Esophagus (tissue), 2 donors: ENCODE results near the gene OLFML2B. TPM values are rescaled to one million over a fixed set of nuclear protein-coding genes. Genes with fewer than 3 reads are reported as not detected.
"Not testable (repeated sequence)": the region's sequence is repeated elsewhere in the genome, so short reads cannot be mapped to it uniquely, and the experiment has no call there.

ENCODE experiments used
- H3K27ac ChIP-seq, 2 donors: one replicate each; pipeline ENCODE4 v1.5.1; 2013; ENCODE audit warnings: low read depth in 2 of 2, mild to moderate bottlenecking in 2 of 2, inconsistent platforms in 1 of 2, low read length in 1 of 2, moderate library complexity in 1 of 2
- H3K27me3 ChIP-seq, 2 donors: one replicate each; pipeline ENCODE4 v1.6.1; 2013; ENCODE audit warnings: low read length in 2 of 2, control low read depth in 1 of 2, mild to moderate bottlenecking in 1 of 2; ENCODE audit not compliant: insufficient read depth in 2 of 2, control insufficient read depth in 1 of 2
- H3K36me3 ChIP-seq, 2 donors: one replicate each; pipeline ENCODE4 v1.6.1; 2013; ENCODE audit warnings: low read length in 1 of 2; ENCODE audit not compliant: control insufficient read depth in 2 of 2, insufficient read depth in 2 of 2
- H3K4me1 ChIP-seq, 2 donors: one replicate each; pipeline ENCODE4 v1.6.1; 2013; ENCODE audit warnings: low read length in 1 of 2; ENCODE audit not compliant: control insufficient read depth in 2 of 2, insufficient read depth in 2 of 2
- H3K4me3 ChIP-seq, 2 donors: one replicate each; pipeline ENCODE4 v1.5.1; 2013; ENCODE audit warnings: low read length in 2 of 2, mild to moderate bottlenecking in 2 of 2, low read depth in 1 of 2, moderate library complexity in 1 of 2
- H3K9me3 ChIP-seq, 2 donors: one replicate each; pipeline ENCODE4 v1.6.1; 2013; ENCODE audit warnings: mild to moderate bottlenecking in 2 of 2, low read depth in 1 of 2, low read length in 1 of 2, moderate library complexity in 1 of 2; ENCODE audit not compliant: control insufficient read depth in 2 of 2, insufficient read depth in 1 of 2
- WGBS, 2 donors: extraction: QIAGEN DNeasy Blood & Tissue Kit; methylation state at CpG; one replicate each; pipeline ENCODE4 v1.1.7; 2013; 5-methylcytosine and 5-hydroxymethylcytosine counted together
- polyA plus RNA-seq, 2 donors: library from polyadenylated mRNA; stranded (reverse); fragments of 200-250 nt; gene quantifications; one replicate each; pipeline ENCODE4 v1.2.3, GENCODE V29; 2013
- donor health status: healthy with polysubstance abuse.
- donor health status: Bipolar disorder and iron deficiency.

The OLFML2B gene
- polyA plus RNA-seq, 2 donors = 0.29 to 0.66 TPM

GRCh38 chr1:162023181-162023546 lies 505 bp downstream of the OLFML2B start:
- Histone ChIP-seq H3K4me1 (peaks cover 3 to 7% of the 10 kb centered on the region in 2 donors), H3K9me3 (no peaks in the 10 kb centered on the region), H3K27me3 (no peaks in the 10 kb centered on the region), H3K27ac (peak overlapping the region in 1 of 2 donors; percentile 15), H3K36me3 (no peaks in the 10 kb centered on the region), H3K4me3 (peak overlapping the region in 1 of 2 donors; percentile 56)
- WGBS, 2 donors = 35 to 47% methylated on average over 20 of the region's 20 CpGs

GRCh38 chr1:162022626-162023025 lies 1.0 kb downstream of the OLFML2B start:
- H3K27ac ChIP-seq = no peak overlapping the region
- H3K4me1 ChIP-seq = peaks cover 3 to 7% of the 10 kb centered on the region in 2 donors
- H3K4me3 ChIP-seq = no peak overlapping the region
- no peaks in the 10 kb centered on the region for H3K9me3 ChIP-seq
- H3K27me3 ChIP-seq = no peaks in the 10 kb centered on the region
- H3K36me3 ChIP-seq = no peaks in the 10 kb centered on the region
- 82 to 86% methylated on average over 9 of the region's 9 CpGs for whole genome bisulfite sequencing, 2 donors

- Histone ChIP-seq H3K4me3 (no peak overlapping the region), H3K36me3 (no peaks in the 10 kb centered on the region), H3K27ac (no peak overlapping the region), H3K4me1 (peaks cover 3 to 7% of the 10 kb centered on the region in 2 donors), H3K9me3 (no peaks in the 10 kb centered on the region), H3K27me3 (no peaks in the 10 kb centered on the region)
- WGBS, 2 donors = 78 to 79% methylated on average over 4 of the region's 4 CpGs
These were observed 2.5 kb downstream of the OLFML2B start for GRCh38 chr1:162021124-162021523.

GRCh38 chr1:162020150-162020549 lies 3.5 kb downstream of the OLFML2B start:
- Histone ChIP-seq H3K4me3 (no peak overlapping the region), H3K9me3 (no peaks in the 10 kb centered on the region), H3K27me3 (no peaks in the 10 kb centered on the region), H3K4me1 (peaks cover 3 to 7% of the 10 kb centered on the region in 2 donors), H3K36me3 (no peaks in the 10 kb centered on the region), H3K27ac (no peak overlapping the region)
- WGBS, 2 donors = 57 to 60% methylated on average over 2 of the region's 2 CpGs

GRCh38 chr1:162019446-162019845 lies 4.2 kb downstream of the OLFML2B start:
- no peaks in the 10 kb centered on the region for H3K36me3 ChIP-seq
- 73 to 76% methylated on average over 3 of the region's 3 CpGs for WGBS, 2 donors
- no peaks in the 10 kb centered on the region for H3K27me3 ChIP-seq
- no peak overlapping the region for H3K4me3 ChIP-seq
- no peaks in the 10 kb centered on the region for H3K9me3 ChIP-seq
- H3K27ac ChIP-seq = no peak overlapping the region
- peaks cover 3 to 7% of the 10 kb centered on the region in 2 donors for H3K4me1 ChIP-seq

- H3K4me3 ChIP-seq = no peak overlapping the region
- H3K4me1 ChIP-seq = peaks cover 3 to 7% of the 10 kb centered on the region in 2 donors
- 52 to 58% methylated on average over 4 of the region's 4 CpGs for WGBS, 2 donors
- no peak overlapping the region for H3K27ac ChIP-seq
- H3K36me3 ChIP-seq = no peaks in the 10 kb centered on the region
- no peaks in the 10 kb centered on the region for H3K27me3 ChIP-seq
- no peaks in the 10 kb centered on the region for H3K9me3 ChIP-seq
These were observed 4.7 kb downstream of the OLFML2B start for GRCh38 chr1:162019006-162019405.

- peaks cover 3 to 4% of the 10 kb centered on the region in 2 donors for H3K4me1 ChIP-seq
- no peaks in the 10 kb centered on the region for H3K9me3 ChIP-seq
- no peak overlapping the region for H3K27ac ChIP-seq
- WGBS, 2 donors = 83 to 86% methylated on average over 4 of the region's 4 CpGs
- no peaks in the 10 kb centered on the region for H3K36me3 ChIP-seq
- H3K27me3 ChIP-seq = no peaks in the 10 kb centered on the region
- no peak overlapping the region for H3K4me3 ChIP-seq
These were observed 5.3 kb downstream of the OLFML2B start for GRCh38 chr1:162018418-162018817.

GRCh38 chr1:162017791-162018190 lies 5.9 kb downstream of the OLFML2B start:
- not testable (repeated sequence) for H3K36me3 ChIP-seq, H3K4me1 ChIP-seq, H3K27me3 ChIP-seq, H3K9me3 ChIP-seq, H3K27ac ChIP-seq, H3K4me3 ChIP-seq

- H3K27me3 ChIP-seq = no peaks in the 10 kb centered on the region
- 70 to 74% methylated on average over 2 of the region's 2 CpGs for WGBS, 2 donors
- no peak overlapping the region for H3K27ac ChIP-seq
- peaks cover 0 to 2% of the 10 kb centered on the region in 2 donors for H3K9me3 ChIP-seq
- peaks cover 0 to 3% of the 10 kb centered on the region in 2 donors for H3K4me1 ChIP-seq
- no peak overlapping the region for H3K4me3 ChIP-seq
- H3K36me3 ChIP-seq = no peaks in the 10 kb centered on the region
These were observed 7.0 kb downstream of the OLFML2B start for GRCh38 chr1:162016631-162017030.

- Histone ChIP-seq H3K4me1 (peaks cover 0 to 3% of the 10 kb centered on the region in 2 donors), H3K27me3 (no peaks in the 10 kb centered on the region), H3K36me3 (no peaks in the 10 kb centered on the region), H3K27ac (no peak overlapping the region), H3K4me3 (no peak overlapping the region), H3K9me3 (peaks cover 0 to 2% of the 10 kb centered on the region in 2 donors)
- WGBS, 2 donors = 67 to 74% methylated on average over 3 of the region's 3 CpGs
These were observed 8.5 kb downstream of the OLFML2B start for GRCh38 chr1:162015196-162015595.
